UCSD-AML1 (cell line): Measurements from ENCODE around the gene PRSS57.

Source experiments
- DNase-seq: peaks from one replicate; lab custom pipeline; 2025; ENCODE audit not compliant: unreplicated experiment; lab: John Stamatoyannopoulos, UW

The PRSS57 gene

DNA sequence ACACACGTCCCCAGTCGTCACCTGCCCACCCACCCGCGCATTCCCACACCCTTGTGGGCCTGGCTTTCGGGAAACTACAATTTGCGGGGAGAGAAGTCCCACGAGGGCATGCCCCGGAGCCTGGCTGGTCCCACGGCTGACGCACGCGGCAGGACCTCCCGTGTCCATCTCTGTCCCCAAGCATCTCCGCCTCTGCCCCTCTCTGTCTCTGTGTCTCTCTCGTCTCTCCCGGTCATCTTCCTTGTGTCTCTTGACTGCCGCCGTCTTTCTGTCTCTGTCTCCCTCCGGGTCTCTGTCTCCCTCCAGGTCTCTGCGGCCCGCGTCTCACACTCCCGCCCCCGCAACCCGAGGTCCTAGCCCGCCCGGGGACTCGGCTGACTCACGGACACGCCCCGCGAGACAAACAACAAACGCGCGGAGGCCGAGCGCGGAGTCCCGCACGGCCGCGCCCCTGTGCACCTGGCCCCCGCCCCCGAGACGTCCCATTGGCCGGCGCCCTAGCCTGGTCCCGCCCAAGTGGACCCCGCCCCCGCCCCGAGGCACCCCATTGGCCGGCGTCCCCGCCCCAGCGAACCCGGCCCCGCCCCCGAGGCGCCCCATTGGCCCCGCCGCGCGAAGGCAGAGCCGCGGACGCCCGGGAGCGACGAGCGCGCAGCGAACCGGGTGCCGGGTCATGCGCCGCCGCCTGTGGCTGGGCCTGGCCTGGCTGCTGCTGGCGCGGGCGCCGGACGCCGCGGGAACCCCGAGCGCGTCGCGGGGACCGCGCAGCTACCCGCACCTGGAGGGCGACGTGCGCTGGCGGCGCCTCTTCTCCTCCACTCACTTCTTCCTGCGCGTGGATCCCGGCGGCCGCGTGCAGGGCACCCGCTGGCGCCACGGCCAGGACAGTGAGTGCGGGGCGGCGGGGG is 55.7 kb downstream of the PRSS57 start, which contains the start of gene FGF22:
FGF22 (plus strand) TSS at position 627 of the 908 bp plus-strand sequence; CDS start at position 674, 47 bp downstream.
- peak; percentile 91 for DNase-seq

DNA sequence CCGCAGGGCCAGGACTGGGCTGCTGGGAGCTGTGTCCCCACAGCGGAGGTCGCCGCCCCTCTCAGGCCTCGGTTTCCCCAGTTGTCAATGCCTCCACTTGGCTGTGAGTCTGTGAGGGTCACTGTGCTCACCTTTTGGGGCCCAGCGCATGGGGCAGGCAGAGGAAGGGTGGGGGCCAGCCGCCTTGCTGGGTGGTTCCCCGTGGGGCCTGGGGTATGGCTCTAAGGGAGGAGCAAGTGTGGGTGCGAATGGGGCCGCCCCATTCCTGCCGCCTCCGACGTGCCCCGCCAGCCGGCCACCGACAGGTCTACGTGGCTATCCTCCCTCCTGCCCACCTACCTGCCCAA is 56.4 kb downstream of the PRSS57 start:
- no peak for DNase-seq
